HEK293 (cell line): Measurements from ENCODE around the gene PCSK6.

Experiments used
- CTCF ChIA-PET: fragments of 350-600 bp; formaldehyde crosslinking; extraction: SDS; loops from one replicate; lab custom pipeline; 2021; ENCODE audit warnings: antibody characterized with exemption; lab: Yijun Ruan, JAX
- POLR2A ChIA-PET: fragments of 300-600 bp; formaldehyde crosslinking; extraction: SDS; loops from one replicate; lab custom pipeline; 2020; ENCODE audit warnings: antibody characterized with exemption, inconsistent platforms; lab: Yijun Ruan, JAX
- H3K27ac ChIP-seq: fragments of 200-500 bp; sonication (Bioruptor generic); 2 replicates; pipeline ENCODE4 v1.5.1; 2014; ENCODE audit warnings: low read depth, low read length, control low read depth, inconsistent platforms; ENCODE audit errors: extremely low read depth
- H3K36me3 ChIP-seq, 2 experiments: fragments of 200-500 bp in 1 of 2; sonication (Bioruptor generic) in 1 of 2; 1 replicate in 1 of 2; 2 replicates in 1 of 2; pipeline ENCODE4 v1.5.1; 2014 to 2017; ENCODE audit warnings: inconsistent platforms in 2 of 2, low read length in 2 of 2; ENCODE audit not compliant: control insufficient read depth in 2 of 2, insufficient read depth in 1 of 2
- H3K4me1 ChIP-seq: fragments of 200-500 bp; sonication (Bioruptor generic); 2 replicates; pipeline ENCODE4 v1.5.1; 2014; ENCODE audit warnings: mild to moderate bottlenecking, low read length, inconsistent platforms; ENCODE audit not compliant: control insufficient read depth, insufficient read depth
- H3K4me3 ChIP-seq: 2 replicates; pipeline ENCODE4 v1.5.1; 2011; ENCODE audit warnings: low read depth, mild to moderate bottlenecking, control low read depth, low read length, moderate library complexity
- H3K9me3 ChIP-seq: fragments of 200-500 bp; sonication (Bioruptor generic); 2 replicates; pipeline ENCODE4 v1.5.1; 2014; ENCODE audit warnings: low read depth, low read length, inconsistent platforms; ENCODE audit not compliant: control insufficient read depth, insufficient read depth
- AEBP2 ChIP-seq: fragments of 450-650 bp; formaldehyde crosslinking; IDR thresholded peaks from 2 replicates; pipeline ENCODE4 v1.5.1; 2016; ENCODE audit warnings: missing biosample characterization, missing genetic modification characterization, borderline replicate concordance
- ATF2 ChIP-seq: fragments of 450-650 bp; formaldehyde crosslinking; IDR thresholded peaks from 2 replicates; pipeline ENCODE4 v1.5.1; 2016; ENCODE audit warnings: missing biosample characterization, missing genetic modification characterization, low read depth
- IKZF3 ChIP-seq: fragments of 450-650 bp; IDR thresholded peaks from 2 replicates; pipeline ENCODE4 v1.5.0; 2018; ENCODE audit warnings: missing biosample characterization, mild to moderate bottlenecking, missing genetic modification characterization, moderate library complexity
- KLF16 ChIP-seq: fragments of 450-650 bp; formaldehyde crosslinking; IDR thresholded peaks from 2 replicates; pipeline ENCODE4 v1.5.1; 2017; ENCODE audit warnings: missing biosample characterization, missing genetic modification characterization
- KLF17 ChIP-seq: fragments of 450-650 bp; formaldehyde crosslinking; IDR thresholded peaks from 2 replicates; pipeline ENCODE4 v1.5.1; 2016; ENCODE audit warnings: missing biosample characterization, missing genetic modification characterization
- SALL2 ChIP-seq: fragments of 450-650 bp; formaldehyde crosslinking; IDR thresholded peaks from 2 replicates; pipeline ENCODE4 v1.5.0; 2017; ENCODE audit warnings: missing biosample characterization, mild to moderate bottlenecking, missing genetic modification characterization, borderline replicate concordance
- YY1 ChIP-seq: fragments of 450-650 bp; formaldehyde crosslinking; IDR thresholded peaks from 2 replicates; pipeline ENCODE4 v1.5.1; 2018; ENCODE audit warnings: missing biosample characterization, missing genetic modification characterization
- ZNF112 ChIP-seq: fragments of 450-650 bp; formaldehyde crosslinking; IDR thresholded peaks from 2 replicates; pipeline ENCODE4 v1.5.0; 2017; ENCODE audit warnings: missing biosample characterization, missing genetic modification characterization
- ZNF114 ChIP-seq: fragments of 450-650 bp; formaldehyde crosslinking; IDR thresholded peaks from 2 replicates; pipeline ENCODE4 v1.5.0; 2017; ENCODE audit warnings: missing biosample characterization, missing genetic modification characterization
- ZNF157 ChIP-seq: fragments of 450-650 bp; formaldehyde crosslinking; IDR thresholded peaks from 2 replicates; pipeline ENCODE4 v1.5.1; 2016; ENCODE audit warnings: missing biosample characterization, missing genetic modification characterization
- ZNF202 ChIP-seq: fragments of 450-650 bp; formaldehyde crosslinking; IDR thresholded peaks from 2 replicates; pipeline ENCODE4 v1.5.1; 2016; ENCODE audit warnings: missing biosample characterization, missing genetic modification characterization, borderline replicate concordance
- ZNF211 ChIP-seq: fragments of 450-650 bp; formaldehyde crosslinking; IDR thresholded peaks from 2 replicates; pipeline ENCODE4 v1.5.1; 2016; ENCODE audit warnings: low read depth, missing biosample characterization, missing genetic modification characterization
- ZNF214 ChIP-seq: fragments of 450-650 bp; formaldehyde crosslinking; IDR thresholded peaks from 2 replicates; pipeline ENCODE4 v1.5.1; 2017; ENCODE audit warnings: missing biosample characterization, mild to moderate bottlenecking, missing genetic modification characterization, borderline replicate concordance
- ZNF302 ChIP-seq: fragments of 450-650 bp; formaldehyde crosslinking; IDR thresholded peaks from 2 replicates; pipeline ENCODE4 v1.5.1; 2016; ENCODE audit warnings: missing biosample characterization, missing genetic modification characterization, low read depth
- ZNF354C ChIP-seq: fragments of 450-650 bp; formaldehyde crosslinking; IDR thresholded peaks from 2 replicates; pipeline ENCODE4 v1.5.1; 2016; ENCODE audit warnings: missing biosample characterization, missing genetic modification characterization, low read depth, borderline replicate concordance
- ZNF449 ChIP-seq: fragments of 450-650 bp; formaldehyde crosslinking; IDR thresholded peaks from 2 replicates; pipeline ENCODE4 v1.5.1; 2017; ENCODE audit warnings: missing biosample characterization, mild to moderate bottlenecking, missing genetic modification characterization, moderate library complexity
- ZNF514 ChIP-seq: fragments of 450-650 bp; formaldehyde crosslinking; IDR thresholded peaks from 2 replicates; pipeline ENCODE4 v1.5.1; 2016; ENCODE audit warnings: missing biosample characterization, missing genetic modification characterization
- ZNF544 ChIP-seq: fragments of 450-650 bp; formaldehyde crosslinking; IDR thresholded peaks from 2 replicates; pipeline ENCODE4 v1.5.0; 2017; ENCODE audit warnings: missing biosample characterization, missing genetic modification characterization
- ZNF548 ChIP-seq: fragments of 450-650 bp; formaldehyde crosslinking; IDR thresholded peaks from 2 replicates; pipeline ENCODE4 v1.5.1; 2016; ENCODE audit warnings: missing biosample characterization, missing genetic modification characterization
- ZNF600 ChIP-seq: fragments of 450-650 bp; formaldehyde crosslinking; IDR thresholded peaks from 2 replicates; pipeline ENCODE4 v1.5.1; 2016; ENCODE audit warnings: missing biosample characterization, missing genetic modification characterization
- ZNF623 ChIP-seq: fragments of 450-650 bp; formaldehyde crosslinking; IDR thresholded peaks from 2 replicates; pipeline ENCODE4 v1.5.1; 2016; ENCODE audit warnings: missing biosample characterization, missing genetic modification characterization
- ZSCAN23 ChIP-seq: fragments of 450-650 bp; formaldehyde crosslinking; IDR thresholded peaks from 2 replicates; pipeline ENCODE4 v1.5.1; 2016; ENCODE audit warnings: missing biosample characterization, missing genetic modification characterization
- ZXDB ChIP-seq: fragments of 450-650 bp; formaldehyde crosslinking; IDR thresholded peaks from 2 replicates; pipeline ENCODE4 v1.5.1; 2016; ENCODE audit warnings: missing biosample characterization, missing genetic modification characterization

PCSK6 gene

GRCh38 chr15:101366853-101367252 lies 122.7 kb downstream of the PCSK6 start (continued):
- no peak for TF ChIP-seq ZNF114
- no peak for TF ChIP-seq ZNF449 (tag by site-specific recombination)

- no peak for TF ChIP-seq ZNF354C
- TF ChIP-seq ZXDB (tag by site-specific recombination), result no peak
- no peak for TF ChIP-seq ZNF623 (tag by site-specific recombination)
- no peak for TF ChIP-seq KLF17 (tag by site-specific recombination)
- no peak for TF ChIP-seq ZNF211 (tag by site-specific recombination)
- TF ChIP-seq ZNF302 (tag by site-specific recombination), result no peak
- no peak for TF ChIP-seq ZNF600 (tag by site-specific recombination)
- no peak for TF ChIP-seq ZNF514 (tag by site-specific recombination)
- no peak for TF ChIP-seq AEBP2
- no peak for TF ChIP-seq ZNF202 (tag by site-specific recombination)
- TF ChIP-seq ZNF548, result no peak
- no peak for TF ChIP-seq ZNF214
- no peak for TF ChIP-seq ZNF112
- TF ChIP-seq ATF2 (tag by site-specific recombination), result no peak
- no peak for TF ChIP-seq ZNF157 (tag by site-specific recombination)
- no peak for TF ChIP-seq KLF16
- no peak for TF ChIP-seq SALL2 (tag by site-specific recombination)
- TF ChIP-seq, all 188 proteins: peak for 0
- H3K4me1 ChIP-seq, result no peaks in the 10 kb centered on the region
- CTCF ChIA-PET, result interaction anchor here (0.6 kb wide), 1 partner anchor 10 kb away, joined by 3 read pairs; no protein-coding TSS in a partner anchor
- no peak overlapping the region for H3K4me3 ChIP-seq
- no peaks in the 10 kb centered on the region for H3K9me3 ChIP-seq
- H3K27ac ChIP-seq, result no peak overlapping the region
- peaks cover 6 to 31% of the 10 kb centered on the region in 2 experiments for H3K36me3 ChIP-seq
- POLR2A ChIA-PET, result no interaction called here
These were observed 126.4 kb downstream of the PCSK6 start for GRCh38 chr15:101362986-101363566.

GRCh38 chr15:101362359-101362758 lies 127.1 kb downstream of the PCSK6 start:
- no peak for TF ChIP-seq ZNF544 (tag by site-specific recombination)
- no peak for TF ChIP-seq YY1
- TF ChIP-seq IKZF3 (tag by site-specific recombination), result no peak
- no peak for TF ChIP-seq KLF17 (tag by site-specific recombination)
- TF ChIP-seq ZSCAN23 (tag by site-specific recombination), result no peak
- no peaks in the 10 kb centered on the region for H3K9me3 ChIP-seq
- no peak overlapping the region for H3K4me3 ChIP-seq
- ChIA-PET CTCF (interaction anchor here (0.6 to 0.7 kb wide), 2 partner anchors 13 to 44 kb away, joined by 3 to 4 read pairs; no protein-coding TSS in a partner anchor), POLR2A (no interaction called here)
- peaks cover 6 to 30% of the 10 kb centered on the region in 2 experiments for H3K36me3 ChIP-seq
- H3K4me1 ChIP-seq, result no peaks in the 10 kb centered on the region
- H3K27ac ChIP-seq, result no peak overlapping the region
